NCI-H2196 (cell line): ENCODE measurements around the gene PICALM.
"Not testable (repeated sequence)": the region's sequence is repeated elsewhere in the genome, so short reads cannot be mapped to it uniquely, and the experiment has no call there.

Experiments used
- DNase-seq: peaks from one replicate; lab custom pipeline; 2025; ENCODE audit not compliant: unreplicated experiment; lab: John Stamatoyannopoulos, UW

The PICALM gene

GRCh38 chr11:86068951-86069407 is at the start of gene PICALM:
PICALM (minus strand) TSS chr11:86069084; CDS start chr11:86068780, 304 bp downstream.
- peak; percentile 99 for DNase-seq

- no peak for DNase-seq
These were observed 49.4 kb upstream of the PICALM start for GRCh38 chr11:86118253-86118652.

DNA sequence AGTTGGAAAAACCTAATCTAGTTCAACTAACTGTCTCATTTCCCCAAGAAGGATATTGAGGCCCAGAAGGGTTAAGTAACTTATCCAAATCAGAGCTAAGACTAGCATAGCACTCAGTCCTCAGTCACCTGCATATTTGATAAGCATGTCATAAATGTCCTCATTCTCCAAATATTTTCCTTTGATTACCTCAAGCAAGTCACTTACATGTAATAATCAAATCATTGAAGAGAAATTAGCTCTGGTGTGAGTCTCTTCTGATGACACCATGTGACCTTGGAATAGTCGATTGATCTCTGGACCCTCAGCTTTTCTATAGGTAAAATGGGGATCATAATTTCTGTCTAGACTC is 48.8 kb upstream of the PICALM start:
- DNase-seq, result no peak

- DNase-seq, result peak; percentile 15
These were observed 48.3 kb upstream of the PICALM start for GRCh38 chr11:86117001-86117711.

- peak; percentile 6 for DNase-seq
These were observed 47.5 kb upstream of the PICALM start for GRCh38 chr11:86116386-86116726.

GRCh38 chr11:86115542-86116385 is 46.9 kb upstream of the PICALM start:
- DNase-seq, result no peak

GRCh38 chr11:86108890-86109638 is 40.2 kb upstream of the PICALM start:
- DNase-seq, result no peak

DNA sequence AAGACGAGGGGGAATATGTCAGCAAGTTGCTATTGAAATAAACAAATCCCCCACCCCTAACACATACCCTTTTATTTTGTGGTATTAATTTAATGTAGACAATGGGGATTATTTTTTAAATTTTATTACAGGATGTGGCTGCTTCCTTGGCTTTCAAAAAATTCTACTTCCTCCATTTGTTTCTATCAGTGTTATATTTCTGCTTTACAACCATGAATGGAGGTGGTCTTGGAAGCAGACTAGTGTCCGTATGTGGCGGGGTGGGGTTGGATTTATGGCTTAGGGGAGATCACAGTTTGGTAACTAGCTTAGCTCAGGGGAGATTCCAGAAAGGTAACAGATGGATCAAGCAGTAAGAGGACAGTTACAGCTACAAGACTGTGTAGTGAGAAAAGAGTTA is 39.3 kb upstream of the PICALM start:
- DNase-seq, result no peak

DNA sequence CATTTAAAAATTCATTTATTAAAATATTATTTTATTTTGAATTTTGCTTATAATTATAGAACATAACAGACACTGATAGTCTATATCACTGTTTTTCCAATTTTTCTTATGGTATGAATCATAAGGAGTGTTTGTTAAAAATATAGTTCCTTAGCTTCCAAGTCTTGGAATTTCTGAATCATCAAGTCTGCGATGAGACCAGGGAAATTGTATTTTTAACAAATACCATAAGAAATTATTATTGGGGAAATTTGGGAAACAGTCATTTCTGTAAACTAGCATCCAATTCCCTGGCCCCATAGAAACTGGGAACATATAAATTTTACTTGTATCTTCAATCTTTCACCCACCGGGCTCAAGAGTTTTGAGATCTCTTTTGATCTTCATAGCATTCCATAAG is 38.0 kb upstream of the PICALM start:
- no peak for DNase-seq

DNA sequence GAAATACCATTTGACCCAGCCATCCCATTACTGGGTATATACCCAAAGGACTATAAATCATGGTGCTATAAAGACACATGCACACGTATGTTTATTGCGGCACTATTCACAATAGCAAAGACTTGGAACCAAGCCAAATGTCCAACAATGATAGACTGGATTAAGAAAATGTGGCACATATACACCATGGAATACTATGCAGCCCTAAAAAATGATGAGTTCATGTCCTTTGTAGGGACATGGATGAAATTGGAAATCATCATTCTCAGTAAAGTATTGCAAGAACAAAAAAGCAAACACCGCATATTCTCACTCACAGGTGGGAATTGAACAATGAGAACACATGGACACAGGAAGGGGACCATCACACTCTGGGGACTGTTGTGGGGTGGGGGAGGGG is 37.1 kb upstream of the PICALM start:
- not testable (repeated sequence) for DNase-seq

DNA sequence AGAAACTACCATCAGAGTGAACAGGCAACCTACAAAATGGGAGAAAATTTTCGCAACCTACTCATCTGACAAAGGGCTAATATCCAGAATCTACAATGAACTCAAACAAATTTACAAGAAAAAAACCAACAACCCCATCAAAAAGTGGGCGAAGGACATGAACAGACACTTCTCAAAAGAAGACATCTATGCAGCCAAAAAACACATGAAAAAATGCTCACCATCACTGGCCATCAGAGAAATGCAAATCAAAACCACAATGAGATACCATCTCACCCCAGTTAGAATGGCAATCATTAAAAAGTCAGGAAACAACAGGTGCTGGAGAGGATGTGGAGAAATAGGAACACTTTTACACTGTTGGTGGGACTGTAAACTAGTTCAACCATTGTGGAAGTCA is 36.7 kb upstream of the PICALM start:
- not testable (repeated sequence) for DNase-seq

GRCh38 chr11:86103808-86104207 is 34.9 kb upstream of the PICALM start:
- no peak for DNase-seq

DNA sequence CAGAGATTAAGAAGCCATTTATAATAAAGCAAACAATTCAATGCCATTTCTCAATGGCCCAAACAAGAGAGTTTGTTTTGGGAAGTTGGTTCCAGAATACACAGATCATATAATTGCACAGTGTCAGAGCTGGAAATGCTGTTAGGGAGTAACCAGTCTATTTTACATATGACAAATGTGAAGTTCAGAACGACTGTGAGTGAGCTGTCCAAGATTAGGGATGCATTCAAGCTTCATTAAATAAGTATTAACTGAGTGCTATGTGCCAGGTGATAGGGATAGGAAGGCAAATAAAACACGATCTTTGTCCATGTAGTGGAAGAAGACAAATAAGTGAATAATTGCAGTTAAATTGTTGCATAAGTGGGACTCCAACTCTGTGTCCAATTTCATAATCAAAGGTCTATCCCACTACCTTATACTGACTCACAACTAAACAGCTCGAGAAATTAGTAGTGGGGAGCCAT is 33.1 kb upstream of the PICALM start:
- no peak for DNase-seq

- no peak for DNase-seq
These were observed 32.6 kb upstream of the PICALM start for GRCh38 chr11:86101493-86101892.

GRCh38 chr11:86099874-86100273 is 31.0 kb upstream of the PICALM start:
- no peak for DNase-seq

GRCh38 chr11:86097980-86098379 is 29.1 kb upstream of the PICALM start:
- DNase-seq, result no peak

- no peak for DNase-seq
These were observed 22.7 kb upstream of the PICALM start for GRCh38 chr11:86091566-86091965.

DNA sequence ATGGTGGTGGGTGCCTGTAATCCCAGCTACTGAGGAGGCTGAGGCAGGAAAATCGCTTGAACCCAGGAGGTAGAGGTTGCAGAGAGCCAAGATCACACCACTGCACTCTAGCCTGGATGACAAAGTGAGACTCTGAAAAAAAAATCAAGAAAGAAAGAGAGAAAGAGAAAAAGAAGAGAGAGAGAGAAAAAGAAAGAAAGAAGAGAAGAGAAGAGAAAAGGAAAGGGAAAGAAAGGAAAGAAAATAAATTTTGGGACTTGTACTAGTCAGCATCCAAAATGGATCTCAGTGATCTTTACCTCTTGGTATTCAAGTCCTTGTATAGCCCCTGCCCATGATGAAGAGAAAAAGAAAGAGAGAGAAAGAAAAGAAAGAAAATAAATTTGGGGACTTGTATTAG is 22.2 kb upstream of the PICALM start:
- no peak for DNase-seq

DNA sequence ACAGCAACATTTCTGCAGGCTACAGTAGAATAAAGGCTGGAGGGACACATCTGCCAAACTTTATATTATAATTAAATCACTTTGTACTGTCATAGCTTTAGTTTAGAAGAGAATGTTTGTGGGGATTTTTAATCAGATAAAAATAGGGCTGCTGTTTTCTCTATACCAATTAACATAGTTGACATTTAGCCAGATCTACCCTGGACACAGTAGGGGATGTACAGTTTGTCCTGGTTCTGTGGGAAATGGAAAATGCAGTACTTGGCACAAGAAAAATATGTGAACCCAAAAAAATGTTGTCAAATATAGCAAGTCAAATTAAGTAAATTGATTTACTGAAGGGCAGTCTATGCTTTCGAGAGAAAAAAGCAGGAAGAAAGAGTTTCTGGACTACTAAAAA is 20.8 kb upstream of the PICALM start:
- DNase-seq, result no peak

DNA sequence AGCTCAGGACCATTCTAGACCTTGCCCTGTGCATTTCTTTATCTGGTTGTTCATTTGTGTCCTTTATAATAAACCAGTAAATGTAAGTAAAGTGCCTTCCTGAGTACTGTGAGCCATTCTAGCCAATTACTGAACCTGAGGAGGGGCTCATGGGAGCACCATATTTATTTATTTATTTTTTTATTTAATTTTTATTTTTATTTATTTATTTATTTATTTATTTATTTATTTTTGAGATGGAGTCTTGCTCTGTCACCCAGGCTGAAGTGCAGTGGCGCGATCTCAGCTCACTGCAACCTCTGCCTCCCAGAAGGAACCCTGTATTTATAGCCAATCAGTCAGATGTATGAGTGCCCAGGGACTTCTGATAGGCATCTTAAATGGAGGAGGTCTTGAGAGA is 18.8 kb upstream of the PICALM start:
- DNase-seq, result not testable (repeated sequence)

GRCh38 chr11:86087256-86087655 is 18.4 kb upstream of the PICALM start:
- no peak for DNase-seq

- DNase-seq, result no peak
These were observed 12.6 kb upstream of the PICALM start for GRCh38 chr11:86081455-86081854.
